CD14-positive monocyte (primary cell): ENCODE data around the gene ATG13. TPM values are rescaled to one million over a fixed set of nuclear protein-coding genes. Genes with fewer than 3 reads are reported as not detected.
A peak's percentile ranks its signal among the peaks of the same experiment; 100 is the strongest.

Source experiments
- DNase-seq, 3 donors: peaks; one replicate each; pipeline ENCODE4 v3.0.0-alpha.2; 2011 to 2022
- H2AFZ ChIP-seq: 2 replicates; pipeline ENCODE4 v1.6.0; 2012; ENCODE audit warnings: mild to moderate bottlenecking, low read depth, low read length, inconsistent platforms; ENCODE audit not compliant: insufficient read depth, poor library complexity, severe bottlenecking
- H3K27ac ChIP-seq, 2 donors: 1 replicate in 1 of 2; 2 replicates in 1 of 2; pipeline ENCODE4 v1.5.1; 2012 to 2013; ENCODE audit warnings: low read length in 2 of 2, control low read depth in 1 of 2, inconsistent platforms in 1 of 2, low read depth in 1 of 2, mild to moderate bottlenecking in 1 of 2
- H3K27me3 ChIP-seq, 2 donors: one replicate each; pipeline versions ENCODE4 v1.6.0 to v1.6.1; 2011 to 2013; ENCODE audit warnings: low read length in 2 of 2; ENCODE audit not compliant: control insufficient read depth in 2 of 2, insufficient read depth in 2 of 2
- H3K36me3 ChIP-seq, 2 donors: replicated peaks in 1 of 2; 1 replicate in 1 of 2; 2 replicates in 1 of 2; pipeline versions ENCODE4 v1.5.1 to v1.6.1; 2012 to 2013; ENCODE audit warnings: low read length in 2 of 2, control low read depth in 1 of 2, inconsistent platforms in 1 of 2, mild to moderate bottlenecking in 1 of 2; ENCODE audit not compliant: insufficient read depth in 2 of 2, control insufficient read depth in 1 of 2
- H3K4me1 ChIP-seq, 2 donors: 1 replicate in 1 of 2; 2 replicates in 1 of 2; pipeline versions ENCODE4 v1.5.1 to v1.6.1; 2012 to 2013; ENCODE audit warnings: low read length in 2 of 2, control low read depth in 1 of 2, inconsistent platforms in 1 of 2, mild to moderate bottlenecking in 1 of 2, moderate library complexity in 1 of 2; ENCODE audit not compliant: insufficient read depth in 2 of 2, control insufficient read depth in 1 of 2
- H3K4me2 ChIP-seq: replicated peaks from 2 replicates; pipeline ENCODE3; 2012; ENCODE audit warnings: low read length, moderate library complexity, mild to moderate bottlenecking; ENCODE audit not compliant: poor library complexity, severe bottlenecking; ENCODE audit errors: extremely low read depth
- H3K4me3 ChIP-seq, 3 experiments: fragments of 200-600 bp in 1 of 3; sonication (generic) in 1 of 3; replicated peaks in 1 of 3; 1 replicate in 2 of 3; 2 replicates in 1 of 3; pipeline ENCODE4 v1.5.1; 2011 to 2013; ENCODE audit warnings: low read length in 3 of 3, mild to moderate bottlenecking in 3 of 3, control low read depth in 2 of 3, low read depth in 2 of 3, inconsistent platforms in 1 of 3, moderate library complexity in 1 of 3
- H3K79me2 ChIP-seq: 2 replicates; pipeline ENCODE4 v1.6.0; 2012; ENCODE audit warnings: mild to moderate bottlenecking, control low read depth, inconsistent platforms, low read length, moderate library complexity; ENCODE audit not compliant: insufficient read depth
- H3K9ac ChIP-seq: 2 replicates; pipeline ENCODE4 v1.6.0; 2017; ENCODE audit warnings: low read length, mild to moderate bottlenecking; ENCODE audit not compliant: insufficient read depth, poor library complexity, severe bottlenecking
- H3K9me3 ChIP-seq, 2 donors: replicated peaks in 1 of 2; 1 replicate in 1 of 2; 2 replicates in 1 of 2; pipeline versions ENCODE4 v1.5.1 to v1.6.1; 2012 to 2013; ENCODE audit warnings: low read length in 2 of 2, control low read depth in 1 of 2; ENCODE audit not compliant: control insufficient read depth in 1 of 2, insufficient read depth in 1 of 2
- H4K20me1 ChIP-seq: 2 replicates; pipeline ENCODE4 v1.6.0; 2012; ENCODE audit warnings: mild to moderate bottlenecking, low read length, control low read depth, moderate library complexity; ENCODE audit not compliant: insufficient read depth
- H3K27ac Mint-ChIP-seq, 7 donors: one replicate each; pipeline ENCODE4 v1.8.0; 2020; ENCODE audit warnings: mild to moderate bottlenecking in 7 of 7, mixed read lengths in 7 of 7, moderate library complexity in 6 of 7, inconsistent platforms in 2 of 7
- H3K27me3 Mint-ChIP-seq, 3 donors: one replicate each; pipeline ENCODE4 v1.8.0; 2021 to 2022; ENCODE audit warnings: low read depth in 3 of 3, mild to moderate bottlenecking in 3 of 3, mixed read lengths in 3 of 3, moderate library complexity in 3 of 3, inconsistent platforms in 1 of 3
- H3K36me3 Mint-ChIP-seq, 2 donors: one replicate each; pipeline ENCODE4 v1.8.0; 2020; ENCODE audit warnings: mixed read lengths in 2 of 2, inconsistent platforms in 1 of 2, mild to moderate bottlenecking in 1 of 2
- H3K4me1 Mint-ChIP-seq: one replicate; pipeline ENCODE4 v1.8.0; 2020; ENCODE audit warnings: mild to moderate bottlenecking, mixed read lengths
- H3K4me3 Mint-ChIP-seq, 2 donors: one replicate each; pipeline ENCODE4 v1.8.0; 2020; ENCODE audit warnings: mild to moderate bottlenecking in 2 of 2, mixed read lengths in 2 of 2, moderate library complexity in 1 of 2
- H3K9me3 Mint-ChIP-seq, 7 donors: one replicate each; pipeline ENCODE4 v1.8.0; 2020 to 2022; ENCODE audit warnings: mixed read lengths in 7 of 7, mild to moderate bottlenecking in 6 of 7, moderate library complexity in 6 of 7, inconsistent platforms in 2 of 7
- CTCF ChIP-seq: fragments of 200-600 bp; IDR thresholded peaks from one replicate; pipeline ENCODE4 v1.8.0; 2022; ENCODE audit warnings: antibody characterized with exemption, mild to moderate bottlenecking
- WGBS: methylation state at CpG from one replicate; pipeline ENCODE4 v1.1.5; 2013; ENCODE audit warnings: missing lambda C conversion rate; ENCODE audit not compliant: insufficient coverage; 5-methylcytosine and 5-hydroxymethylcytosine counted together
- intact Hi-C, 2 donors: fragments of 100-400 bp; cut with micrococcal nuclease; formaldehyde crosslinking; loops; one replicate each; pipeline versions ENCODE4 v1.15.0 to v1.15.1; 2023
- polyA plus RNA-seq, 3 donors: library from polyadenylated mRNA; depleted of rRNA in 1 of 3; unstranded in 2 of 3; stranded (reverse) in 1 of 3; fragments of 300-500 nt in 2 of 3; fragments of >200 nt in 1 of 3; fragmentation: Illumina TruSeq in 2 of 3; gene quantifications; 1 replicate in 2 of 3; 2 replicates in 1 of 3; pipeline ENCODE4 v1.2.3, GENCODE V29; 2012 to 2021

Gene ATG13
- polyA plus RNA-seq, 3 donors = 33.7 to 55.5 (median 51.2) TPM

- peaks cover 17 to 25% of the 10 kb centered on the region in 2 donors for H3K4me1 ChIP-seq
- intact Hi-C loops = loop anchor here (5.0 to 10.0 kb wide), 4 partner anchors 86 to 702 kb away; partner anchors contain the start of genes ARFGAP2 (in 1 of the 2), ARHGAP1 (in 1 of the 2), MDK (in 1 of the 2) and PEX16 (in 1 of the 2)
- peak overlapping the region; percentile 93 to 100 (median 99) for H3K27ac Mint-ChIP-seq
- TF ChIP-seq CTCF = no peak
- peak; percentile 13 to 59 (median 47) for DNase-seq
- H3K36me3 ChIP-seq = peaks cover 14 to 15% of the 10 kb centered on the region in 2 donors
- peak overlapping the region; percentile 75 to 96 (median 95) for H3K4me3 ChIP-seq
- H3K9ac ChIP-seq = peak overlapping the region; percentile 99
- peaks cover 11 to 19% of the 10 kb centered on the region in 2 donors for H3K36me3 Mint-ChIP-seq
- peaks cover 60% of the 10 kb centered on the region for H3K79me2 ChIP-seq
- H2AFZ ChIP-seq = peak overlapping the region; percentile 90
- peak overlapping the region; percentile 92 to 99 for H3K27ac ChIP-seq
- H3K9me3 ChIP-seq = no peaks in the 10 kb centered on the region
- WGBS = 2% methylated on average over 13 of the region's 15 CpGs
- H3K27me3 ChIP-seq = no peaks in the 10 kb centered on the region
- peak overlapping the region; percentile 93 to 99 for H3K4me3 Mint-ChIP-seq
- H3K4me1 Mint-ChIP-seq = peaks cover 27% of the 10 kb centered on the region
- H3K27me3 Mint-ChIP-seq = no peaks in the 10 kb centered on the region
- H3K9me3 Mint-ChIP-seq = no peaks in the 10 kb centered on the region
- peaks cover 13% of the 10 kb centered on the region for H4K20me1 ChIP-seq
- peak overlapping the region; percentile 87 for H3K4me2 ChIP-seq
Measured at GRCh38 chr11:46616551-46617133, 711 bp upstream of the ATG13 start.

GRCh38 chr11:46617972-46618314 is 590 bp downstream of the ATG13 start:
- peak; percentile 21 for TF ChIP-seq CTCF
- H3K4me3 ChIP-seq = peak overlapping the region; percentile 75 to 96 (median 95)
- peak overlapping the region; percentile 92 to 99 for H3K27ac ChIP-seq
- Mint-ChIP-seq H3K36me3 (peaks cover 19 to 31% of the 10 kb centered on the region in 2 donors), H3K4me1 (peaks cover 26% of the 10 kb centered on the region), H3K27ac (peak overlapping the region; percentile 98 to 100 (median 99)), H3K27me3 (no peaks in the 10 kb centered on the region), H3K9me3 (no peaks in the 10 kb centered on the region), H3K4me3 (peak overlapping the region; percentile 93 to 99)
- peak overlapping the region; percentile 87 for H3K4me2 ChIP-seq
- H3K4me1 ChIP-seq = peaks cover 17 to 25% of the 10 kb centered on the region in 2 donors
- H3K27me3 ChIP-seq = no peaks in the 10 kb centered on the region
- intact Hi-C loops = loop anchor here (5.0 to 10.0 kb wide), 4 partner anchors 84 to 703 kb away; partner anchors contain the start of genes ARFGAP2 (in 1 of the 2), ARHGAP1 (in 1 of the 2), MDK (in 1 of the 2) and PEX16 (in 1 of the 2)
- H3K9ac ChIP-seq = peak overlapping the region; percentile 99
- WGBS = 13% methylated on average over 1 of the region's 9 CpGs
- H3K36me3 ChIP-seq = peaks cover 23 to 24% of the 10 kb centered on the region in 2 donors
- peaks cover 70% of the 10 kb centered on the region for H3K79me2 ChIP-seq
- H3K9me3 ChIP-seq = no peaks in the 10 kb centered on the region
- H2AFZ ChIP-seq = peak overlapping the region; percentile 90
- H4K20me1 ChIP-seq = peaks cover 23% of the 10 kb centered on the region
- no peak for DNase-seq
